GM18505 (cell line): ENCODE data around the gene NRXN2.

ENCODE experiments used
- ATAC-seq: cut with Tn5 transposase; IDR thresholded peaks from one replicate; pipeline ENCODE4 v1.9.1; 2021; ENCODE audit not compliant: unreplicated experiment
- POLR2A ChIP-seq: IDR thresholded peaks from 4 replicates; pipeline ENCODE4 v1.6.1; 2011; ENCODE audit warnings: borderline replicate concordance; ENCODE audit not compliant: insufficient read depth, insufficient read length; ENCODE audit errors: extremely low read depth

NRXN2 gene

DNA sequence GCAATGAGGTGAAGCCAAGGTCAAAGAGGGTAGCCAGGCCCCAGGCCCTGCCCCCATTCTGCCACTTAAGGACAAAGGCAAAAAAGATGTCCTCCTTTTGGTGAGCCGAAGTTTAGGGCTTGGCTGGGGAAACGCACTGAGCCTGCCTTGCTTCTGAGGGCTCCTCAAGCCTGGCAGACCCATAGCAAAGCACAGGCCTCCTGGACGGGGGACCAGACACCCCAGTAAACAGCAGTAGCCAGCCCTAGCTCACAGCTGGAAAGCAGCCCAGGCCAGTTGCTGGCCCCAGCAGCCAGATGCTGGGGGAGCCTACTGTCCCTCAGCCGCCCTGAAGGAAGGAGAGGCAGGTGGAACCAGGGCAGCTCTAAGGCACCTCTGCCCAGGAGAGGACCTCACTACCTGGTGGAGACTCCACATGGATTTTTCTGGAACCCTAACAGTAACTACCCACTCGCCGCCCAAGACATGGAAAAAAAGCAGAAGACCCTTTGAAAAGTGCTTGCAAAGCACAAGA lies 40.6 kb upstream of the NRXN2 start:
- peak; percentile 5 for TF ChIP-seq POLR2A
- ATAC-seq: no peak

DNA sequence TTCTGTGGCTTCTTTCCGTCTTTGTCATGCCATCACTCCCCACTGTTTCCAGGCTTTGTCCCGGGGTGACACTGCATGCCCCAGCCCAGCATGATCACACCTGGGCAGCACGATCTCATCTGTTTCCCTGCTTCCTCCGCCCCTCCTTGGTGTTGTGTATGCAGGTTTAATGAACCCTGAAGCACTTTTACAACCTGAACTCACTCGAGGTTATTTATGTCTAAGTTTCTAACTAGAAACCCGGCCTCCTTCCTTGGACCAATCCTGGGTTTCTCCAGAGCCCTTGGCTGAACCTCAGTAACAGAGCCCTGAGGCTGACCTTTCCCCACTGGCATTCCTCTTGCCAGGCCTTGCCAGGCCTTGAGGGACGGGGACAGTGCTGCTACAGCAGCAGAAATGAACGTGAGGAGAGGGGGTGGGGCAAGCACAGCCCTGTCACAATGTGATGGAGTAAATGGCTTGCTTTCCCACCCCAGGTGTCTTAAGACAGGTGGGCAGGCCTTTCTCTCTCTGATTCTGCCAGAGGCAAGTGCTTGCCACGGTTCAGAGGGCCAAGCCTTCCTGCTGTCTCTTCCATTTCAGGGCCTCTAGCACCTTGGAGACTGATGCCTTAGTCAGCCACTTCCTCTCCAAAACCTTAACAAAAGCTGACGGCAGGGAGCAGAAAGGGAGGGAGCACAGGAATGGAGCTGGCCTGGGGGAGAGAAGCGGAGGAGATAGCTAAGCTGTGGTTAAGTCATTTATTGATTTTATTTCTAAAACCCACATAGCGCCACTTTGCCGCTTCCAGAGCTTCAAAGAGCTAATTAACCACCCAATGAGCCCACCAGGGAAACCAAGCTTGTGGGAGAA lies 39.9 kb upstream of the NRXN2 start:
- no peak for TF ChIP-seq POLR2A
- no peak for ATAC-seq

DNA sequence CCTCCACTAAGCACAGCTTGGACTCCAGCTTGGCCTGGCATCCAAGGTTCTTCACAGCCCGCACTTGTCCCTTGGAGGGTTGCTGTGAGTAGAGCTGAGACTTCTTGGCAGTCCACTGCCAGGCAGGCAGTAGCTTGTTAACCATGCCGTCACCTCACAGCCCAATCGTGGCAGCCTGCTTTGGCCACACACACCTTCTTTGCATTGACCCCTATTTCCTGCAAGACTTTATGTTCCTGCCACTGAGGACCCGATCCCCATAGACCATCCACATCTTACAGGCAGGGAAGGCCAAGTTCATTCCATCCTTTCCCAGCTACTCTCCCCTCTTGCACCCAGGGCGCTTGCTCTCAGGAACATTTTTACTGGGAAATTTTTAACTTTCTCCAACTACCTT lies 39.3 kb upstream of the NRXN2 start:
- no peak for ATAC-seq
- TF ChIP-seq POLR2A: peak; percentile 36

DNA sequence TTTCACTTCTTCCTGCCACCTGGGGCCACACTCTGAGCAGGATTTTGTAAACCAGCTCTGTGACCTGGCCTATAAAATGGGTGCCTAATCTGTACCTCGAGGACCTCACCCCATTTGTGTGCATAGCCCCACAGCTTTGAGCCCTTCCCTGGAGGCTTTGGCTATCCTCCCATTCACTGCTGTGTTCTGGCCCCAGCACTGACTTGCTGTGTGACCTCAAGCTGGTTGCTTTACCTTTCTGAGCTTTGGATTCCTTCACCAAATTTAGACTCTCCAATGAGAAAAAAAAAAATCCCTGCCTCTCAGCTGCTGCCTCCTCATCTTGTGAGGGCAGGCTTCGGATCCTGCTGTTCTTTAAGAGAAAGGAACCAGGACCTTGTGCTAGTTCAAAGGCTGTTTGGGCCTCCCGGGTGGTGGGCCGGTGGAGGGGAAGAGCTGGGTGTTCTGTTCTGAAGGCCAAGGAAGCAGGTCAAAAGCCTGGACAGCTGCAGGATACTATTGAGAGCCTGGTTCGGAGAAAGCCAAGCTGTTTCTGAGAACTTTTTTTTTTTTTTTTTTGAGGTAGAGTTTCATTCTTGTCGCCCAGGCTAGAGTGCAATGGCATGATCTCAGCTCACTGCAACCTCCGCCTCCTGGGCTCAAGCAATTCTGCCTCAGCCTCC lies 37.9 kb upstream of the NRXN2 start:
- no peak for TF ChIP-seq POLR2A
- no peak for ATAC-seq

DNA sequence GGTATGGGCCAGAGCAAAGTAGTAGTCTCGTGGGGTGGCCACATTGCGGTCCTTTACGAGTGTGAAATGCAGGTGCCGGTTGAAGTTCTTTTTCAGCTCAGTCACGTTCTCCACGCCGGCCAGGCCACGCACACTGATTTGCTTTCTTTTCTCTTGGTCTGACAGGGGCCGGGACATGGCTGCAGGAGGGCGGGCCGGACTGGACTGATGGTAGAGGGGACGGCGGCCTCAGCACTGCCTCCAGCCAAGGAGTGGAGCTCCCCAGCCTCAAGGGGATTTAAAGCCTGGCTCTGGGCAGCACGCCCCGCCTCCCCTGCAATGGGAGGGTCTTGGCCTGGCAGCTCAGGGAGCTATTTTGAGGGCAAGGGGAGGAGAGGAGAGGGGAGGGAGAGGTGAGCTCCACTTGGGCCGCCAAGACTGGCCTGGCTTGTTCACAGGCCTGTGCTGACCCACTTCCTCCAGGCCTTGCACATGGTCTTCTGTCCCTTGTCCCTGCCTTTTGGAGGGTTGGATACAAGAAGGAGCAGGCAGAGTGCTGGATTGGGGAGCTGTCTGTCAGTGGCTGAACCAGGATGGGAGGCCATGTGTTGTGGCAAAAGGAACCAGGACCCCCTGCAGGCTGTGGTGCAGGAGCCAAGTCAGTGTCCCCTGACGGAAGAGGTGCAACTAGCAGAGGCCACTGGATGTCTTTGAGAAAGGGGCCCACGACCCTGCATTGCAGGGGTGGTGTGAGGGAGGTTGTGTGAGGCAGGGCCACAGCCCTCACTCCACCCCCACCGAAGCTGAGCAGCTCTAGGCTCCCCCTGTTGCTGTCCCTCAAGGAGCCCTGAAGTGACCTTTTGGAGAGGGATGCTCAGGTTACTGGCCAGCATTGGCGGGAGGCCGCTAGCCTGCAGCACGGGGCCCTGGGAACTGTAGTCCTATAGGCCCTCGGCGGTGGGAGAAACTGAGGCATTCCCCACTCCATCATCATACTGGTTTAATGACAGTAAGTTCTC lies 37.0 kb upstream of the NRXN2 start, which contains the start of gene PYGM:
TSS of gene PYGM (minus strand) at position 253 of the 998 bp plus-strand sequence. CDS start at position 177, 76 bp downstream.
- TF ChIP-seq POLR2A: no peak
- ATAC-seq: no peak

DNA sequence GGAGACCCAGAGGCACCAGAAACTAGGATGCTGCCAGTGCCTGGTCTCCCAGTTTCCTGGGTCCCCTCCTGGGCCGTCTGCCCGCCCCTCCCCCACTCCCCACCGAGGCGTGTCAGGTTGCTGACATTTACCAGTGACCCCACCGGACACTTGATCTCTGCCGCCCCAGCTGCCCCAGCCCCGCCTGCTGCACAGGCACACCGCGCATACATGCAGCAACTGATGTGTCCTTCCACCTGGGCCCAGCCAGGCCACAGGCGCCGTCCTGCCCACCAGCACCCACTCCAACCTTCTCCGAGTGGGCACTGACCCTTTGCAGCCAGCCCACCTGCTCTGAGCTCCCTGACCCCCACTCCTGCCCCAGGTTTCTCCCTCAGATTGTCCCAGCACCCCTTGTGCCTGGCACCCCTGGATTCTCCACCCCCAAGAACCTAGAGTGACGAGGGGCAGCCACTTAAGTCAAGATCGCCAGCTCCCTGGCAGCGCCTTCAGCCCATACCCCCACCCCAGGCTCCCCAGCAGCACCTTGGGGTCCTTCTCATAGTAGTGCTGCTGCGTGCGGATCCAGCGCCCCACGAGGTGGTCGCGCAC lies 36.2 kb upstream of the NRXN2 start:
- ATAC-seq: no peak
- no peak for TF ChIP-seq POLR2A

DNA sequence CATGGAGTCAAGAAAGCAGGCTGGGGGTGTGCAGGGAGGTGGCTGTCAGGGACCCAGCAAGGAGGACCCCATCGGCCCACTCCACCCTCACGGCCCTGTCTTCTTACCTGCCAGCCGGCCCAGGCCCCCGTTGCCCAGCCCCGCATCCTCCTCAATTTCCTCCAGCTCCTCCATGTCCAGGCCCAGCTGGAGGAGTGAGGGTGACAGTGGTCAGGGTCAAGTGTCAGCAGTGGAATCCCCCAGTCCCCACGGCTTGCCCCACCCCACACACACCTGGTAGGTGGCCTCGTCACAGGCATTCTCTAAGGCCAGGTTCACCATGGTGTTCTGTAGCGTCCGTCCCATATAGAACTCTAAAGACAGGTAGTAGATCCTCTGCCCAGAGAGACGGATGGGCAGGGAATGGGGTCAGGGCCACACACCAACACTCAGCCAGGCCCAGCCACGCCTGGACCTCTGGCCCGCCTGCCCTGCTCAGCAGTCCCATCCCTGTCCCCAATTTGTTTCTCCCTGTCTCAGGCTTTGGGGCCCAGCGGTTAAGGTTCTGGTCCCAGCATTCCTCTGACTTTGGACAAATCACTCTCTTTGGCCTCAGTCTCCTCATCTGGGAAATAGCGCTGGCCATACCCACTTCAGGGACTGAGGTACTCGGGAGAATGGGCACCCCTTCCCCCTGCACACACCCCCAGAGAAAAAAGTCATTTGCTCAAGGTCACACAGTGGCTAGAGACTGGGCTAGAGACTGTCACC lies 35.5 kb upstream of the NRXN2 start:
- no peak for TF ChIP-seq POLR2A
- no peak for ATAC-seq

DNA sequence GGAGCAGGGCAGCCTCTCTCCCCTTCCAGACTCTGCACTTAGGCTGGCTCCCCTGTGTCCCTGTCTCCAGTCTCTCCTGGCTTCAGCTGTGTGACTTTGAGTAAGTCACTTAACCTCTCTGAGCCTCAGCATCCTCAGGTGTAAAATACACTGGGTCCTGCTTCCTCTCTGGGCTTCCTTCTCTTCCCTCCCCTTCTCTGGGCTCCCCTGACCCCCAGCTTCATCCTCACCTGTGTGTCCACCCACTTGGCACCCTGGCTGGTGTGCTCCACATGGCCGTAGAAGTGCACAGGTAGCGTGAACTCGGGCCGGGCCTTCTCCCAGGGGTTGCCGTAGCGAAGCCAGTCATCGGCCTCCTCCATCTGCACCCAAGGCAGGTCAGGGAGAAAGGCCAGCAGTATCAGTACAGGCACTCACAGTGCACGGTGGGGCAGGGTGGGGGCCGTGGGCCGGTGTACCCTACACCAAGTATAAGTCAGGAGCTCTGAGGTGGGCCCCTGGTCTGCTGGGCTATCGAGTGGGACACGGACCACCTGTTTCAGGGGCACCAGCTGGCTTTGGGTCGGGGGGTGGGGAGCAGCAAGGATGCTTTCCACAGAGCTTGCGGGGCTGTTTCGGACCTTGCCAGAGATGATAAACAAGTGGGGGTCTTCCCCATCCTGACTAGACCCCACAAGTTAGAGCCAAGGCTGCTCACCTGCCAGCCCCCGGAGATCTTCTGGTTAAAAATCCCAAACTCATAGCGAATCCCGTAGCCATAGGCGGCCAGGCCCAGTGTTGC lies 34.7 kb upstream of the NRXN2 start:
- ATAC-seq: no peak
- TF ChIP-seq POLR2A: no peak

DNA sequence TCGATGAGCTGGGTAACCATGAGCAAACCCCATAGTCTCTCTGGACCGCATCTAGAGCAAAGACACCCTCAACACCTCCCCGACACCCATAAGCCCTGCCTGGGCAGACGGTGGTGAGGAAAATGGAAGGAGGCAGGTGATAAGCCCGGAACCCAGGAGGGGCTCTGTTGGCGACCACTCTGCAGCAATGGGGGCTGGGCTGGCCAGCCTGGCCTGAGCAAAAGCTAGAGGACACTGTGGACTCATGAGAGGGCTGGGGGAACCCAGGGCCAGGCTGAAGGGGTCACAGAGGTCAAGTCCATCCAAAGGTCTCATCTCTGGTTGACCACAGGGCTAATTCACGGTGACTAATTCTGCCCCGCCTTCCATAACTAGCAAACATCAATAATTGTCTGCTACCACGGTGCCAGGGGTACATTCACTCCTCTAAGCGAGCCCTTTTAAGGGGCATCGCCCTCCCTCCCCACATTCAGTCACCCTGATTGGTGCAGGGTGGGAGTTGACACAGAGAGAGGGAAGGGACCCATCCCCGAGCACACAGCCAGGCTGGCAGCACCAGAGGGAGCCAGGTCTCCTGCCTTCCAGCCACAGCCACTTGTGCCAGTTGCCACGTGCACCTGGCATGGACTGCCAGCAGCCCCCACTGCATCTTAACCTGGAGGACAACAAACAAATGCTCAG lies 32.8 kb upstream of the NRXN2 start:
- no peak for TF ChIP-seq POLR2A
- no peak for ATAC-seq

DNA sequence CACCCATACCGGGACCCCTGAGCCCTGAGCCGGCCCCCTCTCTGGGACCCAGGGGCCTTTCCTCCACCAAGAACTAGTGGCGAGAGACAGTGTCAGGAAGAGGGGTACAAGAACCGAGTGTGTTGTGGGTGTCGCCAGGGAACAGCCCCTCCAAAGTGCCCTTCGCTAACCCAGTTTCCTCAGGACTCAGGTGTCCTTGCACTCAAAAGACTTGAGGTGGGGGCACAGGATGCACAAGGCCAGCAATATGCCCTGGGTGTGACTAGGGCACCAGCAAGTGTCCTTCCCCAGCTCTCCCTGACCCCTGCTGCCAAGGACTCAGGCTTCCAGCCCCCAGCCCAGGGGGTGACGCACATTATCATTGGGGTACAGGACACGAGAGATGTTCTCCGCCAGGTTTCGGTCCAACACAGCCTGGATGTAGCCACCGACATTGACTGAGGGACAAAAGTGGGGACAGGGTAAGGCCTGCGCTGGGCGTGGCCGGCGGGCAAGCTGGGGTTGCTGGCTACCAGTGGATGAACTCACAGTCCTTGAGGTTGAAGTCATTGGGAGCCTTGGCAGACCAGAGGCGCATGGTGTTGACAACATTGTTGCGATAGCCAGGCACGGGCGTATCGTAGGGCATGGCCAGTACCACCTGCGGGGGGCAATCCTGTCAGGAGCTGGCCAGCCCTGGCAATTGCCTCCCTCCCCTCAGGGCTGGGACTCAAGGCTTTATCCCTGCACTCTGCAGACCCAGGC lies 32.1 kb upstream of the NRXN2 start:
- no peak for TF ChIP-seq POLR2A
- no peak for ATAC-seq

DNA sequence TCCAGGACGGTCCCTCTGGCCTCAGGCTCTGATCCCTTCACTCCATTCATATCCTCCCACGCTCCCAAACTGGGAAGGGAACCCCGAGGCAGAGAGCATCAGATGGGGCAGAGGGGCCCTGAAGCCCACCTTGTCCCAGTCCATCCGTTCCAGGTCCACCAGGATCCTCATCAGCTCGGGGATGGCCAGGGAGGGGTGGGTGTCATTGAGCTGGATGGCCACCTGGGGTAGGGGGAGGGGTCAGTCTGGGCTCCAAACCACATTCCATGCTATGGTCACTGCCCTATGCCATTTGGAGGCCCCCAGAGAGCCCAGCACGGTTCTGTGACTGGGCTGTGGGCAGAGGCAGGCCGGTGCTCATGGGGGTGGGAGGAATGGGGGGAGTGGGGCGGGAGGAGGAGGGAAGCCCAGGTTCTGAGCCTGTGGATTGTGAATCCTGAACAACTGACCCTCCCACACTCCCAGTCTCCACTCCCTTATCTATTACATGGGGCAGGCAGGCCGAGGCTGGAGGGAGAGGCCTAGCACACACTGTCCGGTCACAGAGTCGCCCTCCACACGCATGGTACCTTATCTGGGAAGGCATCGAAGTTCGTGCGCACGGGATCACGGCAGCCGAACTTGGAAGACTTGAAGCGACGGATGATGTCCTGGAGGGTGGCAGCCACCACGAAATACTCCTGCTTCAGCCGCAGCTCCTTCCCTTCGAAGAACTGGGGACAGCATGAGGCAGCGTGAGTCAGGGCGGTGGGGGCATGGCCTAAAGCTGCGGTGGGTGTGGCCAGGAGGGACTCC lies 31.3 kb upstream of the NRXN2 start:
- no peak for TF ChIP-seq POLR2A
- no peak for ATAC-seq
